ENCODE results near the gene PHKA1. TPM values are rescaled to one million over a fixed set of nuclear protein-coding genes. Genes with fewer than 3 reads are reported as not detected.
"Not testable (repeated sequence)": the region's sequence is repeated elsewhere in the genome, so short reads cannot be mapped to it uniquely, and the experiment has no call there.

PHKA1 gene
- total RNA-seq, 3 donors from 2014 or later: 3.8 to 8.7 (median 4.0) TPM

DNA sequence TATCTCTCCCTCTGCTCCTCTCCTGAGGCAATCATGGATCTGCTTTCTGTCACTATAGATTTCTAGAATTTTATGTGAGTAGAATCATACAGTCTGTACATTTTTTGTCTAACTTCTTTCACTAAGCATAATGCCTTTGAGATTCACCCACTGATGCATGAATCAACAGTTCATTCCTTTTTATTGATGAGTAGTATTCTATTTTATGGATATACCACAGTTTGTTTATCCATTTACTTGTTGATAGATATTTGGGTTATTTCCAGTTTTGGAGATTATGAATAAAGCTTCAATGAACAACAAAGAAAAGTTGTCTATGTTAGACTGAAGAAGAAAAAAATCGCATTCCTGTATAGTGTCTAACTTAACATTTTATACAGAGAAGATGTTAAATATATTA is 30.5 kb downstream of the PHKA1 start:
- intact Hi-C loops (cut with DNase I, micrococcal nuclease): no loop called here
- no peak for ATAC-seq
- TF ChIP-seq, protein P1, sequence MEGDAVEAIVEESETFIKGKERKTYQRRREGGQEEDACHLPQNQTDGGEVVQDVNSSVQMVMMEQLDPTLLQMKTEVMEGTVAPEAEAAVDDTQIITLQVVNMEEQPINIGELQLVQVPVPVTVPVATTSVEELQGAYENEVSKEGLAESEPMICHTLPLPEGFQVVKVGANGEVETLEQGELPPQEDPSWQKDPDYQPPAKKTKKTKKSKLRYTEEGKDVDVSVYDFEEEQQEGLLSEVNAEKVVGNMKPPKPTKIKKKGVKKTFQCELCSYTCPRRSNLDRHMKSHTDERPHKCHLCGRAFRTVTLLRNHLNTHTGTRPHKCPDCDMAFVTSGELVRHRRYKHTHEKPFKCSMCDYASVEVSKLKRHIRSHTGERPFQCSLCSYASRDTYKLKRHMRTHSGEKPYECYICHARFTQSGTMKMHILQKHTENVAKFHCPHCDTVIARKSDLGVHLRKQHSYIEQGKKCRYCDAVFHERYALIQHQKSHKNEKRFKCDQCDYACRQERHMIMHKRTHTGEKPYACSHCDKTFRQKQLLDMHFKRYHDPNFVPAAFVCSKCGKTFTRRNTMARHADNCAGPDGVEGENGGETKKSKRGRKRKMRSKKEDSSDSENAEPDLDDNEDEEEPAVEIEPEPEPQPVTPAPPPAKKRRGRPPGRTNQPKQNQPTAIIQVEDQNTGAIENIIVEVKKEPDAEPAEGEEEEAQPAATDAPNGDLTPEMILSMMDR (IDR thresholded peaks at IDR 0.05): no peak
- no peaks in the 10 kb centered on the region for H3K4me1 ChIP-seq (ENCODE audit: low read depth)
- no peak overlapping the region for H3K4me3 ChIP-seq
- no peaks in the 10 kb centered on the region for H3K9me3 ChIP-seq
- no peak for DNase-seq
- no peaks in the 10 kb centered on the region for H3K36me3 ChIP-seq (ENCODE audit: low read depth)

DNA sequence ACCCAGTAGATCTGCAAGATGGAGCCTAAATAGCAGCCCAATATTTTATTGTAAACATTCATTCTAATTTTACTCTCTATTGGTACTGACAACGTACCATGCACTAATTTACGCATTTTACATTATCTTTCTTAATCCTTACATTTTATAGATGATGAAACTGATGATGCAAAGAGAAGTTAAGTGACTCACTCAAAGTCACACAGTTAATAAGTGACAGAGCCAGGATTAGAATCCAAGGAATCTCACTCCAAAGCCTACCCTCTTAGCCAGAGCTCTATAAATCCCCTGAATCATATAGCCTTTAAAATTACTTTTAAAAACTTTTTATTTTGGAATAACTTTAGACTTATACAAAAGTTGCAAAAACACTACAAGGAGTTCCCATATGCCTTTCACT is 37.6 kb downstream of the PHKA1 start:
- TF ChIP-seq, protein P1 (IDR thresholded peaks at IDR 0.05): no peak
- intact Hi-C loops (cut with DNase I, micrococcal nuclease): no loop called here

DNA sequence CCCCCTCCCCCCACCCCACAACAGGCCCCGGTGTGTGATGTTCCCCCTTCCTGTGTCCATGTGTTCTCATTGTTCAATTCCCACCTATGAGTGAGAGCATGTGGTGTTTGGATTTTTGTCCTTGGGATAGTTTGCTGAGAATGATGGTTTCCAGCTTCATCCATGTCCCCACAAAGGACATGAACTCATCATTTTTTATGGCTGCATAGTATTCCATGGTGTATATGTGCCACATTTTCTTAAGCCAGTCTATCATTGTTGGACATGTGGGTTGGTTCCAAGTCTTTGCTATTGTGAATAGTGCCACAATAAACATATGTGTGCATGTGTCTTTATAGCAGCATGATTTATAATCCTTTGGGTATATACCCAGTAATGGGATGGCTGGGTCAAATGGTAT is 40.2 kb downstream of the PHKA1 start:
- H3K4me3 ChIP-seq; ATAC-seq; DNase-seq; intact Hi-C loops (cut with DNase I, micrococcal nuclease); H3K36me3 ChIP-seq (ENCODE audit: low read depth); H3K9me3 ChIP-seq; H3K4me1 ChIP-seq (ENCODE audit: low read depth): not testable (repeated sequence)

More for the DNA sequence above, 37.6 kb downstream of the PHKA1 start:
- no peaks in the 10 kb centered on the region for H3K9me3 ChIP-seq
- H3K4me1 ChIP-seq (ENCODE audit: low read depth): no peaks in the 10 kb centered on the region
- no peak for DNase-seq
- H3K4me3 ChIP-seq: no peak overlapping the region
- ATAC-seq: no peak
- H3K36me3 ChIP-seq (ENCODE audit: low read depth): no peaks in the 10 kb centered on the region

DNA sequence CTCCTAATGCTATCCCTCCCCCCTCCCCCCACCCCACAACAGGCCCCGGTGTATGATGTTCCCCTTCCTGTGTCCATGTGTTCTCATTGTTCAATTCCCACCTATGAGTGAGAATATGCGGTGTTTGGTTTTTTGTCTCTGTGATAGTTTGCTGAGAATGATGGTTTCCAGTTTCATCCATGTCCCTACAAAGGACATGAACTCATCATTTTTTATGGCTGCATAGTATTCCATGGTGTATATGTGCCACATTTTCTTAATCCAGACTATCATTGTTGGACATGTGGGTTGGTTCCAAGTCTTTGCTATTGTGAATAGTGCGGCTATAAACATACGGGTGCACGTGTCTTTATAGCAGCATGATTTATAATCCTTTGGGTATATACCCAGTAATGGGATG is 44.6 kb downstream of the PHKA1 start:
- DNase-seq; intact Hi-C loops (cut with DNase I, micrococcal nuclease); ATAC-seq: not testable (repeated sequence)

DNA sequence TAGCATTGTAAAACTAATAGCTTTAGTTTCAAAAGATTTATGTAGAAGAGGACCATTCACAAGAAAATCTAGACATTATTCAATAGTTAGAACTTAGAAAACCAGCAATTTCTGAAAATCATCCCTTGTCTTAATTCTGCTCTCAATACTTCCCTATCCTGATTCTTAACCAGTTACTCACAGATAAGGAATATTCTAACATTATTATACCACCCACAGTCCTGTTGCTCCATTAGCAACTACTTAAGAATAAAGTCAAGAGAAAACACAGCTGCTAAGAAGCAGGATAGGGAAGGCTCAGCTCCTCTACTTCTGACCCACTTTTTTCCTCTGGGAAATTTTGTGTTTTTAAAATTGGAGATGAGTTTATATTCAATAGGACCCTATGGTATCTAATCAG is 47.7 kb downstream of the PHKA1 start:
- no peaks in the 10 kb centered on the region for H3K4me1 ChIP-seq (ENCODE audit: low read depth)
- H3K36me3 ChIP-seq (ENCODE audit: low read depth): no peaks in the 10 kb centered on the region
- intact Hi-C loops (cut with DNase I, micrococcal nuclease): no loop called here
- no peak for ATAC-seq
- TF ChIP-seq, protein P1 (IDR thresholded peaks at IDR 0.05): no peak
- no peak overlapping the region for H3K4me3 ChIP-seq
- no peak for DNase-seq
- H3K9me3 ChIP-seq: no peaks in the 10 kb centered on the region

More for the DNA sequence above, 44.6 kb downstream of the PHKA1 start:
- not testable (repeated sequence) for H3K4me3 ChIP-seq; H3K9me3 ChIP-seq; H3K4me1 ChIP-seq (ENCODE audit: low read depth); H3K36me3 ChIP-seq (ENCODE audit: low read depth)

DNA sequence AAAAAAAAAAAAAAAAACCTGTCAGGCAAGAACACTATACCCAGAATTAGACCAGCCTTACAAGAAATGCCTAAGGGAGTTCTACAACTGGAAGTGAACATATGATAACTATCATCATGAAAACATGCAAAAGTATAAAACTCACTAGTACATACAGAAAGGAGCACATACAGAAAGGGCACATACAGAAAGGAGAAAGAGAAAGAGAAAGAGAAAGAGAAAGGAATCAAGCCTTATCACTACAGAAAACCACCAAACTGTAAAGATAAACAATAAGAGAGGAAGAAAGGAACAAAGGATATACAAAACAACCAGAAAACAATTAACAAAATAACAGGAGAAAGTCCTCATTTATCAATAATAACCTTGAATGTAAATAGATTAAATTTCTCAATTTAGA is 50.4 kb downstream of the PHKA1 start:
- no peak for DNase-seq
- intact Hi-C loops (cut with DNase I, micrococcal nuclease): no loop called here
- Histone ChIP-seq H3K4me1 (ENCODE audit: low read depth) (no peaks in the 10 kb centered on the region), H3K36me3 (ENCODE audit: low read depth) (no peaks in the 10 kb centered on the region), H3K4me3 (no peak overlapping the region), H3K9me3 (no peaks in the 10 kb centered on the region)
- ATAC-seq: no peak
- TF ChIP-seq, protein P1 (IDR thresholded peaks at IDR 0.05): no peak

DNA sequence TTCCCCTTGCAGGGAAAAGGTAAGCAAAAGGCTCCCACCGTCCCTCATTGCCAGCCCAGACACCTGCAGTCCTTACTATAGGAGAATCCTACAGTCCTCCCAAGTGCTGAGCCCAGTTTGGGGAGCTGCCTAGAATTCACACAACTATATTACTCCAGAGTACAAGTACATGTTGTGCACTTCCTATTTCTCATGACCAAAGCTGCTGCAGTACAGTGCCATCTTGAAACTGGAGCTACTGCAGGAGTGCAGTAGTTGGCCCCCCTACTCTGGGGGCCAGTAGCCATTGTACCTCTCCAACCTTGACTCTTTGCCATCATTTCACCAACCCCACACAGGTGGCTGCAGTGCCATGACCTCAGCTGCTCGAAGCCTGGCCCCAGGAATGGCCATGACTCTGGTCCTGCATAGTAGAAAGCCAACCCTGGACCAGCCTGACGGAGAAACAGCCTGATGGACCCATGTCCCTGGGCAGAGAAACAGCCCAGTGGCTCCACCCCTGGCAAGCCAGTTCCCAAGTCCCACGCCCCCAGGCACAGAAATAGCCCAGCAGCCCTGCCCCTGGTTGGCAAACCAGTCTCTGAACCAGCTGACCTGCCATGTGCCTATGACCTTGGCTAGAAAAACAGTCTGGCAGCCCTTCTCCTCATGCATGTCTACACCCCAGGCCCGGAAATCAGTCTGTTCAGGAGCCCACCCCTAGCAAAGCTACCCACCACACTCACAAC is 51.9 kb downstream of the PHKA1 start:
- DNase-seq (no peak), ATAC-seq (no peak)
- Histone ChIP-seq H3K4me3 (no peak overlapping the region), H3K9me3 (no peaks in the 10 kb centered on the region), H3K4me1 (ENCODE audit: low read depth) (no peaks in the 10 kb centered on the region), H3K36me3 (ENCODE audit: low read depth) (no peaks in the 10 kb centered on the region)
- TF ChIP-seq, protein P1 (IDR thresholded peaks at IDR 0.05): no peak
- intact Hi-C loops (cut with DNase I, micrococcal nuclease): no loop called here

Measured in mucosa of descending colon (tissue), 3 donors.